ENCODE data around the gene UBE2D2.

DNA sequence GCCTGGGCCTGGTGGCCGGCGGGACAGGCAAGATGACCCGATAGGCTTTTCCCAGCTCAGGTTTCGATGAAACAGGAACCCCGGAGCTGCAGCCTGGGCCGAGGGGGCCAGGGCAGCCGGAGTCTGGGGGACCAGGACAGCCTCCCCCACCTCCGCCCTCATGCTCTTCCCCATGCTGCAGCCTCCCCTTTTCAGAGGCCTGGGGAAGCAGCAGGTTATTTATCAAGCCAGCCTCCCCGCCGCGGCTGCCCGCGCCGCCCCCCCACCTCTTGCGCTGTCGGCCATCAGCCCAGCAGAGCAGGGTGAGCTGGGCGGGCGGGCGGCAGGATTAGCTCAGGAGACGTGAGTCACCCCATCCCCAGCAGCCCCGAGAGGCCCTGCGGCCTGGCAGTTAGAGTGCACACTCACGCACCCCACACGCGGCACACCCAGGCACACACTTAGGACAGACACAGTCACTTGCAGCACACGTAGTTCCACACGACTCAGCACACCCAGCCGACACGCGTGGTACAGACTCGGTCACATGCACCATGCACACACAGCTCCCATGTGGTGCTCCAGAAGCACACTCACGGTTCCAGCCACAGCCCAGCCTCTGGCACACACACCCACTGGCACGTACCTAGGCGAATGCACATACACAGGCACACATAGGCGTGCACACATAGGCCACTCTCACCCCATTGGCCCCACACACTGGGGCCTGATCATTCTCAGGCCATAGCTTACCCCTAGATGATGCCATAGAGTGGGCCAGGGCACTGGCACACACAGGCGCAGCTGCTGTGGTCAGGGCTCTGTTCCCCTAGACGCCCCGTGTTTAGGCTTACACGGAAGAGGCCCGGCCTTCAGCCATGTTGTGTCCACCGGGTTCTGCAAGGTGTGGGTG lies 100.0 kb downstream of the UBE2D2 start:
- TF ChIP-seq YY1 (IDR thresholded peaks at IDR 0.05; ENCODE audit: insufficient read depth, insufficient read length) (no peak), ZNF274 (IDR thresholded peaks at IDR 0.05; ENCODE audit: low read depth, low read length) (no peak)
